ENCODE data around the gene SIK2. TPM values are rescaled to one million over a fixed set of nuclear protein-coding genes. Genes with fewer than 3 reads are reported as not detected.
A peak's percentile ranks its signal among the peaks of the same experiment; 100 is the strongest.

SIK2 gene
- total and polyA plus RNA-seq, 4 experiments from 2014 or later, result 0.04 to 13.8 (median 6.6) TPM

- H3K27ac Mint-ChIP-seq, result peak overlapping the region in 1 of 7 donors; percentile 68
Observed at GRCh38 chr11:111632516-111633220, 30.4 kb downstream of the SIK2 start.

GRCh38 chr11:111633248-111633647, 31.0 kb downstream of the SIK2 start:
- H3K9me3 Mint-ChIP-seq, result no peaks in the 10 kb centered on the region
- Histone ChIP-seq H3K4me1 (ENCODE audit: insufficient read depth, low read length) (peaks cover 13% of the 10 kb centered on the region), H3K9me3 (ENCODE audit: control insufficient read depth in 1 of 2, low read length in 2 of 2) (no peaks in the 10 kb centered on the region), H3K36me3 (ENCODE audit: insufficient read depth, low read length) (no peaks in the 10 kb centered on the region), H3K4me3 (ENCODE audit: low read length in 2 of 2) (no peak overlapping the region), H3K27ac (ENCODE audit: low read depth, low read length) (no peak overlapping the region), H3K27me3 (ENCODE audit: insufficient read depth, low read length) (no peaks in the 10 kb centered on the region)
- no peak for DNase-seq
- no peak overlapping the region for H3K4me3 Mint-ChIP-seq
- peaks cover 16 to 23% (median 21%) of the 10 kb centered on the region in 4 donors for H3K4me1 Mint-ChIP-seq
- ChIA-PET CTCF (ENCODE audit: partially characterized antibody) (no interaction called here), POLR2A (ENCODE audit: partially characterized antibody) (no interaction called here)
- H3K27me3 Mint-ChIP-seq, result no peaks in the 10 kb centered on the region
- peaks cover 5 to 13% of the 10 kb centered on the region in 2 donors for H3K36me3 Mint-ChIP-seq
- intact Hi-C loops (cut with micrococcal nuclease), result no loop called here
- H3K27ac Mint-ChIP-seq, result peak overlapping the region in 1 of 7 donors; percentile 68

More at GRCh38 chr11:111632516-111633220, 30.4 kb downstream of the SIK2 start:
- intact Hi-C loops (cut with micrococcal nuclease), result no loop called here
- Histone ChIP-seq H3K36me3 (ENCODE audit: insufficient read depth, low read length) (no peaks in the 10 kb centered on the region), H3K4me1 (ENCODE audit: insufficient read depth, low read length) (peaks cover 13% of the 10 kb centered on the region), H3K27ac (ENCODE audit: low read depth, low read length) (no peak overlapping the region), H3K9me3 (ENCODE audit: control insufficient read depth in 1 of 2, low read length in 2 of 2) (no peaks in the 10 kb centered on the region), H3K27me3 (ENCODE audit: insufficient read depth, low read length) (no peaks in the 10 kb centered on the region), H3K4me3 (ENCODE audit: low read length in 2 of 2) (no peak overlapping the region)
- H3K4me3 Mint-ChIP-seq, result no peak overlapping the region
- H3K4me1 Mint-ChIP-seq, result peaks cover 16 to 23% (median 18%) of the 10 kb centered on the region in 4 donors
- no peaks in the 10 kb centered on the region for H3K9me3 Mint-ChIP-seq
- DNase-seq, result no peak
- H3K27me3 Mint-ChIP-seq, result no peaks in the 10 kb centered on the region
- ChIA-PET POLR2A (ENCODE audit: partially characterized antibody) (no interaction called here), CTCF (ENCODE audit: partially characterized antibody) (no interaction called here)
- H3K36me3 Mint-ChIP-seq, result peaks cover 5 to 11% of the 10 kb centered on the region in 2 donors

- Mint-ChIP-seq H3K36me3 (peaks cover 2 to 10% of the 10 kb centered on the region in 2 donors), H3K4me1 (peaks cover 14 to 23% (median 21%) of the 10 kb centered on the region in 4 donors), H3K27me3 (no peaks in the 10 kb centered on the region), H3K27ac (peak overlapping the region in 1 of 7 donors; percentile 47), H3K4me3 (no peak overlapping the region), H3K9me3 (no peaks in the 10 kb centered on the region)
- CTCF ChIA-PET (ENCODE audit: partially characterized antibody), result no interaction called here
- no peak for DNase-seq
- no peaks in the 10 kb centered on the region for H3K27me3 ChIP-seq (ENCODE audit: insufficient read depth, low read length)
- no peak overlapping the region for H3K27ac ChIP-seq (ENCODE audit: low read depth, low read length)
- no peaks in the 10 kb centered on the region for H3K36me3 ChIP-seq (ENCODE audit: insufficient read depth, low read length)
- H3K4me3 ChIP-seq (ENCODE audit: low read length in 2 of 2), result no peak overlapping the region
- intact Hi-C loops (cut with micrococcal nuclease), result no loop called here
- H3K9me3 ChIP-seq (ENCODE audit: control insufficient read depth in 1 of 2, low read length in 2 of 2), result no peaks in the 10 kb centered on the region
- POLR2A ChIA-PET (ENCODE audit: partially characterized antibody), result no interaction called here
- peaks cover 13% of the 10 kb centered on the region for H3K4me1 ChIP-seq (ENCODE audit: insufficient read depth, low read length)
Observed at GRCh38 chr11:111633756-111634362, 31.6 kb downstream of the SIK2 start.

- CTCF ChIA-PET (ENCODE audit: partially characterized antibody), result interaction anchor here (1.3 kb wide), 1 partner anchor 45 kb away, joined by 3 read pairs; no protein-coding TSS in a partner anchor
- no peaks in the 10 kb centered on the region for H3K27me3 Mint-ChIP-seq
- Histone ChIP-seq H3K27ac (ENCODE audit: low read depth, low read length) (no peak overlapping the region), H3K4me1 (ENCODE audit: insufficient read depth, low read length) (peaks cover 13% of the 10 kb centered on the region), H3K4me3 (ENCODE audit: low read length in 2 of 2) (no peak overlapping the region), H3K9me3 (ENCODE audit: control insufficient read depth in 1 of 2, low read length in 2 of 2) (no peaks in the 10 kb centered on the region), H3K36me3 (ENCODE audit: insufficient read depth, low read length) (no peaks in the 10 kb centered on the region), H3K27me3 (ENCODE audit: insufficient read depth, low read length) (no peaks in the 10 kb centered on the region)
- peaks cover 7 to 12% of the 10 kb centered on the region in 2 donors for H3K36me3 Mint-ChIP-seq
- peaks cover 11 to 23% (median 21%) of the 10 kb centered on the region in 4 donors for H3K4me1 Mint-ChIP-seq
- DNase-seq, result no peak
- no peaks in the 10 kb centered on the region for H3K9me3 Mint-ChIP-seq
- POLR2A ChIA-PET (ENCODE audit: partially characterized antibody), result no interaction called here
- peak overlapping the region in 2 of 7 donors; percentile 33 to 48 for H3K27ac Mint-ChIP-seq
- H3K4me3 Mint-ChIP-seq, result no peak overlapping the region
- intact Hi-C loops (cut with micrococcal nuclease), result no loop called here
Observed at GRCh38 chr11:111634981-111635705, 32.9 kb downstream of the SIK2 start.

GRCh38 chr11:111635706-111636045, 33.4 kb downstream of the SIK2 start:
- no peak overlapping the region for H3K27ac ChIP-seq (ENCODE audit: low read depth, low read length)
- ChIA-PET POLR2A (ENCODE audit: partially characterized antibody) (no interaction called here), CTCF (ENCODE audit: partially characterized antibody) (interaction anchor here (1.3 kb wide), 1 partner anchor 46 kb away, joined by 3 read pairs; no protein-coding TSS in a partner anchor)
- no peaks in the 10 kb centered on the region for H3K36me3 ChIP-seq (ENCODE audit: insufficient read depth, low read length)
- no peaks in the 10 kb centered on the region for H3K9me3 ChIP-seq (ENCODE audit: control insufficient read depth in 1 of 2, low read length in 2 of 2)
- no peaks in the 10 kb centered on the region for H3K27me3 ChIP-seq (ENCODE audit: insufficient read depth, low read length)
- Mint-ChIP-seq H3K4me1 (peaks cover 11 to 23% (median 21%) of the 10 kb centered on the region in 4 donors), H3K27ac (no peak overlapping the region), H3K9me3 (no peaks in the 10 kb centered on the region), H3K27me3 (no peaks in the 10 kb centered on the region), H3K36me3 (peaks cover 9 to 16% of the 10 kb centered on the region in 2 donors), H3K4me3 (no peak overlapping the region)
- H3K4me3 ChIP-seq (ENCODE audit: low read length in 2 of 2), result no peak overlapping the region
- DNase-seq, result no peak
- H3K4me1 ChIP-seq (ENCODE audit: insufficient read depth, low read length), result peaks cover 13% of the 10 kb centered on the region
- intact Hi-C loops (cut with micrococcal nuclease), result no loop called here

- Mint-ChIP-seq H3K36me3 (peaks cover 16 to 31% of the 10 kb centered on the region in 2 donors), H3K4me3 (no peak overlapping the region), H3K9me3 (no peaks in the 10 kb centered on the region), H3K4me1 (peaks cover 11 to 23% (median 21%) of the 10 kb centered on the region in 4 donors), H3K27me3 (no peaks in the 10 kb centered on the region), H3K27ac (no peak overlapping the region)
- CTCF ChIA-PET (ENCODE audit: partially characterized antibody), result no interaction called here
- Histone ChIP-seq H3K4me3 (ENCODE audit: low read length in 2 of 2) (no peak overlapping the region), H3K27ac (ENCODE audit: low read depth, low read length) (no peak overlapping the region), H3K36me3 (ENCODE audit: insufficient read depth, low read length) (no peaks in the 10 kb centered on the region), H3K27me3 (ENCODE audit: insufficient read depth, low read length) (no peaks in the 10 kb centered on the region), H3K4me1 (ENCODE audit: insufficient read depth, low read length) (peaks cover 13% of the 10 kb centered on the region), H3K9me3 (ENCODE audit: control insufficient read depth in 1 of 2, low read length in 2 of 2) (no peaks in the 10 kb centered on the region)
- POLR2A ChIA-PET (ENCODE audit: partially characterized antibody), result no interaction called here
- no peak for DNase-seq
- intact Hi-C loops (cut with micrococcal nuclease), result no loop called here
Observed at GRCh38 chr11:111637885-111638284, 35.6 kb downstream of the SIK2 start.

GRCh38 chr11:111639226-111639925, 37.1 kb downstream of the SIK2 start:
- no peak overlapping the region for H3K27ac Mint-ChIP-seq
- no peak overlapping the region for H3K4me3 ChIP-seq (ENCODE audit: low read length in 2 of 2)
- no peak overlapping the region for H3K4me3 Mint-ChIP-seq
- H3K36me3 ChIP-seq (ENCODE audit: insufficient read depth, low read length), result no peaks in the 10 kb centered on the region
- peaks cover 9 to 13% (median 11%) of the 10 kb centered on the region in 4 donors for H3K4me1 Mint-ChIP-seq
- no peaks in the 10 kb centered on the region for H3K27me3 Mint-ChIP-seq
- peaks cover 7% of the 10 kb centered on the region for H3K4me1 ChIP-seq (ENCODE audit: insufficient read depth, low read length)
- no peaks in the 10 kb centered on the region for H3K27me3 ChIP-seq (ENCODE audit: insufficient read depth, low read length)
- H3K9me3 Mint-ChIP-seq, result no peaks in the 10 kb centered on the region
- DNase-seq, result no peak
- H3K36me3 Mint-ChIP-seq, result peaks cover 16 to 33% of the 10 kb centered on the region in 2 donors
- no peak overlapping the region for H3K27ac ChIP-seq (ENCODE audit: low read depth, low read length)
- H3K9me3 ChIP-seq (ENCODE audit: control insufficient read depth in 1 of 2, low read length in 2 of 2), result no peaks in the 10 kb centered on the region
- intact Hi-C loops (cut with micrococcal nuclease), result no loop called here
- POLR2A ChIA-PET (ENCODE audit: partially characterized antibody), result no interaction called here
- CTCF ChIA-PET (ENCODE audit: partially characterized antibody), result no interaction called here

Measured in CD4-positive, alpha-beta memory T cell (primary cell).